AG04449 (cell line): ENCODE measurements around the gene TBL1X.

Source experiments
- CTCF ChIA-PET: fragments of 350-600 bp; formaldehyde crosslinking; extraction: SDS; loops from one replicate; lab custom pipeline; 2021; ENCODE audit warnings: antibody characterized with exemption; lab: Yijun Ruan, JAX
- POLR2A ChIA-PET: fragments of 400-600, 350-600 bp; formaldehyde crosslinking; extraction: SDS; loops from one replicate; lab custom pipeline; 2020; ENCODE audit warnings: antibody characterized with exemption, inconsistent platforms; lab: Yijun Ruan, JAX
- DNase-seq: peaks from one replicate; pipeline ENCODE4 v3.0.0-alpha.2; 2010; ENCODE audit warnings: low read depth, low spot score
- H3K4me3 ChIP-seq: 2 replicates; pipeline ENCODE4 v1.5.1; 2011; ENCODE audit warnings: low read depth, mild to moderate bottlenecking, control low read depth, low read length
- CTCF ChIP-seq: IDR thresholded peaks from one replicate; pipeline ENCODE4 v1.5.1; 2011; ENCODE audit warnings: mild to moderate bottlenecking, moderate library complexity, low read length, control low read depth, inconsistent platforms; ENCODE audit not compliant: insufficient read depth; ENCODE audit errors: missing control alignments

TBL1X gene

GRCh38 chrX:9522378-9523155 is 57.7 kb downstream of the TBL1X start:
- ChIA-PET CTCF (no interaction called here), POLR2A (no interaction called here)
- no peak for TF ChIP-seq CTCF
- DNase-seq, result no peak
- no peak overlapping the region for H3K4me3 ChIP-seq

GRCh38 chrX:9525511-9526248 is 60.8 kb downstream of the TBL1X start:
- H3K4me3 ChIP-seq, result no peak overlapping the region; the same call in 1 of the 2 replicates
- no peak for DNase-seq
- TF ChIP-seq CTCF, result no peak
- ChIA-PET POLR2A (no interaction called here), CTCF (no interaction called here)

GRCh38 chrX:9526965-9527364 is 62.1 kb downstream of the TBL1X start:
- no peak for DNase-seq
- ChIA-PET CTCF (no interaction called here), POLR2A (no interaction called here)
- H3K4me3 ChIP-seq, result no peak overlapping the region
- no peak for TF ChIP-seq CTCF

- no peak overlapping the region for H3K4me3 ChIP-seq
- CTCF ChIA-PET, result no interaction called here
- no peak for DNase-seq
- TF ChIP-seq CTCF, result no peak
- POLR2A ChIA-PET, result no interaction called here
Measured at GRCh38 chrX:9528498-9528897, 63.6 kb downstream of the TBL1X start.

- ChIA-PET CTCF (no interaction called here), POLR2A (no interaction called here)
- TF ChIP-seq CTCF, result no peak
- DNase-seq, result no peak
- H3K4me3 ChIP-seq, result no peak overlapping the region
Measured at GRCh38 chrX:9529223-9529622, 64.4 kb downstream of the TBL1X start.

- DNase-seq, result peak; percentile 75
- TF ChIP-seq CTCF, result no peak
- no peak overlapping the region; the same call in 1 of the 2 replicates for H3K4me3 ChIP-seq
- ChIA-PET POLR2A (no interaction called here), CTCF (no interaction called here)
Measured at GRCh38 chrX:9530848-9531274, 66.0 kb downstream of the TBL1X start.
